ENCODE results near the gene PDE10A. TPM values are rescaled to one million over a fixed set of nuclear protein-coding genes. Genes with fewer than 3 reads are reported as not detected.

Gene PDE10A
- total RNA-seq, 1 experiment from 2014 or later = 0.31 TPM

GRCh38 chr6:165668951-165669350 lies 5.9 kb upstream of the PDE10A start:
- H3T11ph ChIP-seq (ENCODE audit: low read length) = no peak overlapping the region
- H3K23ac ChIP-seq (ENCODE audit: insufficient read length, low read depth, low read length) = no peak overlapping the region
- no peak for TF ChIP-seq CTCF (conservative IDR thresholded peaks at IDR 0.05)
- H3K9me3 ChIP-seq (ENCODE audit: control insufficient read depth, low read depth, low read length) = no peaks in the 10 kb centered on the region
- H3K27me3 Mint-ChIP-seq (ENCODE audit: low read depth) = peaks cover 42% of the 10 kb centered on the region
- peaks cover 2% of the 10 kb centered on the region for H3K4me1 ChIP-seq (ENCODE audit: insufficient read depth, low read length)
- no peak overlapping the region for H4K91ac ChIP-seq (ENCODE audit: insufficient read length, low read depth, low read length)
- peaks cover under 1% of the 10 kb centered on the region for H3K23me2 ChIP-seq (ENCODE audit: insufficient read length, low read depth, low read length, poor library complexity, severe bottlenecking)
- no peak overlapping the region for H3K4me2 ChIP-seq (ENCODE audit: insufficient read depth, insufficient read length, low read length)
- no peak overlapping the region for H3K14ac ChIP-seq (ENCODE audit: insufficient read depth, low read length)
- H3K27ac Mint-ChIP-seq = no peak overlapping the region; a peak in 1 of 7 replicates
- no peak overlapping the region for H2BK15ac ChIP-seq (ENCODE audit: low read depth, low read length)
- no peak overlapping the region for H2BK12ac ChIP-seq (ENCODE audit: insufficient read length, low read depth, low read length)
- no peak overlapping the region for H2BK20ac ChIP-seq (ENCODE audit: low read depth, low read length, poor library complexity, severe bottlenecking)
- H3K36me3 Mint-ChIP-seq (ENCODE audit: insufficient read depth in 1 of 3, low read depth in 3 of 3) = no peaks in the 10 kb centered on the region
- H3K79me2 ChIP-seq (ENCODE audit: insufficient read depth, low read length) = no peaks in the 10 kb centered on the region
- H3K9ac ChIP-seq (ENCODE audit: extremely low read depth, insufficient read length, low read length) = no peak overlapping the region
- no peak overlapping the region for H3K4me3 Mint-ChIP-seq
- H3K4ac ChIP-seq (ENCODE audit: low read depth, low read length) = no peak overlapping the region
- no peaks in the 10 kb centered on the region; a peak in 1 of 5 replicates for H3K9me3 Mint-ChIP-seq
- no peak overlapping the region for H4K8ac ChIP-seq (replicated peaks; ENCODE audit: insufficient read length, low read depth, low read length)
- H2AK5ac ChIP-seq (ENCODE audit: insufficient read length, low read length) = no peak overlapping the region
- no peak overlapping the region for H3K56ac ChIP-seq (ENCODE audit: insufficient read length, low read depth, low read length)
- no peak overlapping the region for H2BK5ac ChIP-seq (ENCODE audit: insufficient read length, low read length)
- H2AFZ ChIP-seq (ENCODE audit: low read length) = no peak overlapping the region
- H3K79me1 ChIP-seq (ENCODE audit: insufficient read depth, low read depth, low read length, poor library complexity, severe bottlenecking) = no peaks in the 10 kb centered on the region
- no peak overlapping the region for H2BK120ac ChIP-seq (ENCODE audit: low read depth, low read length, poor library complexity, severe bottlenecking)
- peaks cover 34 to 59% of the 10 kb centered on the region in 2 experiments for H3K4me1 Mint-ChIP-seq
- H4K20me1 ChIP-seq (ENCODE audit: control insufficient read depth, insufficient read depth, insufficient read length) = no peaks in the 10 kb centered on the region
- no peak overlapping the region for H3K18ac ChIP-seq (ENCODE audit: insufficient read length, low read depth, low read length)
- no peak overlapping the region for H3K27ac ChIP-seq (ENCODE audit: insufficient read length, low read depth, low read length)
- no peak overlapping the region for H4K5ac ChIP-seq (ENCODE audit: insufficient read length, low read depth, low read length)
- H3K27me3 ChIP-seq (ENCODE audit: insufficient read depth, low read length) = peaks cover 15% of the 10 kb centered on the region
- no peak for DNase-seq
- no CpG with 5 or more reads among the region's 8 CpGs for WGBS (ENCODE audit: extremely low coverage, insufficient read length, low lambda C conversion rate)

All from H9 (cell line).